IPS-18c (cell line): ENCODE data around the gene TFAP2B.

Experiments
- H3K4me3 ChIP-seq: 2 replicates; pipeline ENCODE4 v1.7.0; 2013; ENCODE audit warnings: low read depth, mild to moderate bottlenecking, low read length, moderate library complexity; ENCODE audit not compliant: insufficient read depth
- H3K9me3 ChIP-seq: one replicate; pipeline ENCODE4 v1.6.1; 2013; ENCODE audit warnings: mild to moderate bottlenecking, low read length, moderate library complexity; ENCODE audit not compliant: control insufficient read depth, insufficient read depth

Gene TFAP2B

DNA sequence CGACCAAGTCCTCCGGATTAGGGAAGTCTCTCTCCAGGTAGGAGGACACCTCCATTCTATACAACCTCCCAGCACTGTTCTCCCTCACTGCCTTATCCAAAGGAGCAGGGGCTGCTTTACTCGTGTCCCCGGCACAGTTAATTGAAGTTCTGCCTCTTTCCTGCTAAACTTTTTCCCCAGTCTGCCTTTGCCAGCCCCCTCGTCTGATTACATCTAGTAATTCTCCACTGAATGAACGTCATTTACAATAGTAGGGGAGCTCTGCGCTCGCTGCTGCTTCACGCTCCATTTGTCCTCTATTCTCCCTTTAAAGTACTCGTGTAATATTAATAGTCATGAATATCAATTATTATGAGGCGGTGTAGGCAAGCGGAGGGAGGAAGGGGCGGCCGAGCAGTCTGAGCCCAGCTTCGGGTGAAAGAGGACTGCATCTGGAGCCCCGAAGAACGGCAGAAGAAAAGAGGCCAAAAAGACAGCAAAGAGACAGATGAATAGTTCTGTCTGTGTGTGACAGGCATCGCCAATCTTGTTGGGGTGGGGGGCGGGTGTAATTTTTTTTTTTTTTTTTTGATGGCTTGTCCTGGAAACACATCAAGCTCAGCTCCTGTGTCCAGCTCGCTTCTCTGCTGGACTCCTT lies 2.9 kb downstream of the TFAP2B start:
- no peak overlapping the region; the same call in 1 of the 2 replicates for H3K4me3 ChIP-seq

DNA sequence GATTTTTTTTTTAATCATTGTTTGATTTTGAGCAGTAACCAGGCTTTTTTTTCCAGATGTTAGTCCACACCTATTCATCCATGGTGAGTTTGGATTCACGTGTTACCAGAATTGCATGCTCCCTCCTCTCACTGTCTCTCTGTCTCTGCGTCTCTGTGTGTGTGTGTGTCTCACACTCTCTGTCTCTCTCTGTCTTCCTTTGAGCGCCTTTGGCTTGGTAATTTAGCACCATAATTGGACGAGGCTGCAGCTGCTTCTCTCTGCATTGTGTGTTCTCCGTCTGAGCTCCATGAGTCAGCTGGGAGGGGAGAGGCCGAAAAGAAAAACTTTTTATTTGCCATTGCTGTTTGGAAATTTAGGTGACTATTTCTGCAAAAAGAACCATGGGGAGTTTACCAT lies 3.4 kb downstream of the TFAP2B start:
- no peaks in the 10 kb centered on the region for H3K9me3 ChIP-seq
- H3K4me3 ChIP-seq, result no peak overlapping the region

More for the DNA sequence above, 2.9 kb downstream of the TFAP2B start:
- H3K9me3 ChIP-seq, result no peaks in the 10 kb centered on the region

- peak overlapping the region; percentile 40; the same call in 1 of the 2 replicates for H3K4me3 ChIP-seq
These were observed 4.6 kb downstream of the TFAP2B start for GRCh38 chr6:50823094-50823920.

GRCh38 chr6:50824552-50824951 lies 5.9 kb downstream of the TFAP2B start:
- H3K4me3 ChIP-seq, result no peak overlapping the region

More at GRCh38 chr6:50823094-50823920, 4.6 kb downstream of the TFAP2B start:
- H3K9me3 ChIP-seq, result no peaks in the 10 kb centered on the region

DNA sequence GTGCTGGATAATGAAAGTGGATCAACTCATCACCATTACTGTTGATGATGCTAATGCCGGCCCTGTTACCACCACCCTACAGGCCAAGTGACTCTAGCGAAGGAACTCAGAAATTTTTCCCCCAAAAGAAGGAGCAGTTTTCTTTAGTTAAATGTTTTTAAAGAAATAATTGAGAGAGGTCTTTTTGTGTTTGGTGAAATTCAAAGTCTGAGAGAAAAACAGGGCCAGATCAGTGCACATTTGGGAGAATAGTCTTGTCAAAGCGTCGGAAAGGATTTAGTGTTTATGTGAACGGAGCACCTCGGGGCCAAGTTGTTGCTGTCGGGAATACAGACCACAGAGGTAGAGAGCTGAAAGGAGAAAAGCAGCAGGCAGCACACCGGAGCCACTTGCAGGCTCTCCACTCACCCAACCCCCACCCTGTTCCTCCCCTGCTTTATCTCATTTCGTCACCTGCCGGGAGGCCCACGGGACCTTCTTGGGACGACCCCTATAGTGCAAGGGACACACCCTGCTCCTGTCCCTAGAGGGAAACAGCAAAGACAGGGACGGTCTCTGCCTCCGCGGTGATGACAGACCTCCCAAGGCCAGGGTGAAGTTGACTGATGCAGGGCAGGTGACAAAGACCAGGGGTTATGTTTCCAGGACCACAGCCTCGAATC lies 6.8 kb downstream of the TFAP2B start:
- H3K4me3 ChIP-seq, result peak overlapping the region; percentile 1; the same call in 1 of the 2 replicates
- H3K9me3 ChIP-seq, result no peaks in the 10 kb centered on the region

More at GRCh38 chr6:50824552-50824951, 5.9 kb downstream of the TFAP2B start:
- no peaks in the 10 kb centered on the region for H3K9me3 ChIP-seq

- Histone ChIP-seq H3K9me3 (no peaks in the 10 kb centered on the region), H3K4me3 (peak overlapping the region; percentile 1; the same call in 1 of the 2 replicates)
These were observed 7.5 kb downstream of the TFAP2B start for GRCh38 chr6:50826037-50826761.

DNA sequence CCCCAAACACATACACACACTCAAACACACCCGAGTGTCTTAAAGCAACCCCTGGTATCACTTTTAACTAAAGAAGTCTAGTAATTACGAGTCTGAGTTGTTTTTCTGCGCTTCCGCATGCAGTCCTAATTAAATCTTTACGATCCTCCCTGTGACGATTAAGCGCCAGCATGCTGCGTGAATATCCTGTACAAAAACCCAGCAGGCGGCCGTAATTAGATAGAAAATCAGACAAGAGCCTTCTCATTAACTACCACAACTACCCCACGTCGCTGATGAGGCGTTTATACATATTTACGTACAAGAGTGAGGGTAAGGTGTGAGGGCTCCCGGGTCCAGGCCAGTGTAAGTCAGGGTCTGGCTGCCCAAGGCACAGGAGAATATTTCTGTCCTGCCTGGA lies 8.1 kb downstream of the TFAP2B start:
- H3K4me3 ChIP-seq, result no peak overlapping the region

DNA sequence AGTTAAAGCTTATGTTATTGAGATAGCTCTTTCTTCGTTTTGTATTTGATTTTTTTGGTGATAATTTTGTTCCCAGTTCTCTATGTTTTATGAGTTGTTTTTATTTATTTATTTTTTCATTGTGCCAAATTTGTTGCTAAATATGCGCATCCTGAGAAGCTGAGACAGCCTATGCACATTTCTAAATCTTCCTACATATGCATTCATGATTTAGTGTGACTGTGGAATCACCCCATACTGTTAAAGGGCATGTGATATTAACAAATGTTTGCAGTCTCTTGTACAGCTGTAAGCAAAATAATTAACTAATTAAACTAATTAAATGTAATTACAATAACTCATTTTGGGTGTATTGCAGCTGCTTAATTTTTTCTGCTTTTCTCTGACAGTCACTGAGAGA lies 10.4 kb downstream of the TFAP2B start:
- Histone ChIP-seq H3K9me3 (no peaks in the 10 kb centered on the region), H3K4me3 (no peak overlapping the region)

More for the DNA sequence above, 8.1 kb downstream of the TFAP2B start:
- no peaks in the 10 kb centered on the region for H3K9me3 ChIP-seq

DNA sequence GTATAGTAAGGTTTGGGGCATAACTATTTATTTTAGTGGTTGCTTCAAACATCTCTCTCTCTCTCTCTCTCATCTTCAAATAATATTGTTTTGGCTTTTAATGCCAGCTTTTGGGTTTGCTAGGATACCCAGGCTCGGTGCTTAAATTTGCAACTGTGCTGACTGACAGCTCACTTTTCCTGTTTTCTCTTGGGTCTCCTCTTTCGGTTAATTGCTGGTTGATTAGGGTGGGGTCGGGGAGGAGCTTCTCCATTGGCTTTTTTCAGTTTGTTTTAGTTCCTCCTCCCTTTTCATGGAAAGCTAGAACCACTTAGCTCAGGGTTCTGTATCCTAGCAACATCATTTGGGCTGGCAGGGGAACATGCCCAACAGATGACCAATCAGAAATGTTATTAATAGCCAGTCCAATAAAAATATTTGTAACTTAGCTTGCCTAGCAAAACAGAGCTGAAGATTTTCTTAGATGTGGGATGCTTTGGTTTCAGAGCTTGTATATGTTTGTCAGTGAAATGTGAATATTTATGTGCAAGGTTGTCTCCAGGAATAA lies 11.3 kb downstream of the TFAP2B start:
- H3K4me3 ChIP-seq, result no peak overlapping the region

DNA sequence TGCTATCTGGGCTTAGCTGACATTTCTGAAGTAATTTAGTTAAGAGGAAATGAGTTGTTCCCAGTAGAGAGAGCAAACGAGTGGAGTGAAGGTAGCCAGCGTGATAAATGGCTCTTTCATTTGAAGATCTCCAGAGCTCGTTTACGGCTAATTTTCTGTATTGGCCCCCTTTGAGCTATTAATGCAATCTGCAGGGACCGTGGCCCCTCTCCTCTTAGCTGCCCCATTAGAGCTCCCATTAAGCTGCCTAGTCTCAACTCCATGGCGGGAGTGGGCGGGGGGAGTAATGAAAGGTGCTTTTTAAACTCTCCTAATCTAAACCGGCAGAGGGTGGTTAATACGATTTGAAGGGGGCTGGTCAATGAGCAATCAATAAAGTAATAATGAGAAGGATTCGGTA lies 12.5 kb downstream of the TFAP2B start:
- no peak overlapping the region for H3K4me3 ChIP-seq
- H3K9me3 ChIP-seq, result no peaks in the 10 kb centered on the region

More for the DNA sequence above, 11.3 kb downstream of the TFAP2B start:
- H3K9me3 ChIP-seq, result no peaks in the 10 kb centered on the region

GRCh38 chr6:50832912-50833311 lies 14.2 kb downstream of the TFAP2B start:
- Histone ChIP-seq H3K4me3 (no peak overlapping the region), H3K9me3 (no peaks in the 10 kb centered on the region)

- H3K4me3 ChIP-seq, result no peak overlapping the region
- H3K9me3 ChIP-seq, result no peaks in the 10 kb centered on the region
These were observed 16.3 kb downstream of the TFAP2B start for GRCh38 chr6:50834929-50835410.

DNA sequence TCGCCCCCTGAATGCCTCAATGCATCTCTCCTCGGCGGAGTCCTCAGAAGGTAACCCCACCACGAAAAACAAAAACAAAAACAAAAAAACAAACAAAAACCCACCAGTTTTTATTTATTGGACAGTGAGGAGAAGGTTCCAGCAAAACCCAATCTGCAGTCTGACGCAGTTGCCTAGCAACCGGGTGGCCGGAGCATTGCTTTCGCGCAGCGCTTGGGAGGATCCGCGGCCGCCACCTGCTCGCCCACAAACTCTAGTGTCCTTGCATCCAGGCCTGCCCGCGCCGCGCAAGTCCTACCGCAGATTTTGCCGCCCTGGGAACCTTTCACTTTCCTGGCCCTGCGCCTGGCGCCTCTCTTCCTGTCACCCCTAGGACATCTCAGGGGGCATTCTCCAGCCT lies 17.6 kb downstream of the TFAP2B start:
- no peaks in the 10 kb centered on the region for H3K9me3 ChIP-seq
- no peak overlapping the region for H3K4me3 ChIP-seq

GRCh38 chr6:50837589-50838445 lies 19.1 kb downstream of the TFAP2B start:
- Histone ChIP-seq H3K9me3 (no peaks in the 10 kb centered on the region), H3K4me3 (no peak overlapping the region)

GRCh38 chr6:50840112-50840810 lies 21.6 kb downstream of the TFAP2B start:
- Histone ChIP-seq H3K9me3 (no peaks in the 10 kb centered on the region), H3K4me3 (no peak overlapping the region)
